Peyer's patch (tissue), 4 donors: ENCODE measurements around the gene ARRDC1.

Experiments used
- CTCF ChIP-seq, 6 experiments: fragments of 450-650 bp in 4 of 6; fragments of 200-600 bp in 2 of 6; sonication (generic) in 1 of 6; IDR thresholded peaks; one replicate each; pipeline ENCODE4 v1.5.1; 2017 to 2019; ENCODE audit warnings: antibody characterized with exemption in 6 of 6, mild to moderate bottlenecking in 3 of 6, moderate library complexity in 1 of 6
- POLR2A ChIP-seq, 2 donors: fragments of 450-650 bp; IDR thresholded peaks; one replicate each; pipeline ENCODE4 v1.5.1; 2017; ENCODE audit warnings: antibody characterized with exemption in 2 of 2, mild to moderate bottlenecking in 2 of 2, moderate library complexity in 2 of 2

- TF ChIP-seq POLR2A (IDR thresholded peaks at IDR 0.05): no peak
- no peak for TF ChIP-seq CTCF (IDR thresholded peaks at IDR 0.05)
Measured at GRCh38 chr9:137650779-137651178, 45.3 kb downstream of the ARRDC1 start.
